Activated T-cell treated with anti-CD3 and anti-CD28 coated beads for 1 hour (primary cell): ENCODE data around the gene PRKN.

ENCODE experiments used
- DNase-seq: peaks from one replicate; pipeline ENCODE4 v3.0.0-alpha.2; 2020; ENCODE audit warnings: low read depth

The PRKN gene

DNA sequence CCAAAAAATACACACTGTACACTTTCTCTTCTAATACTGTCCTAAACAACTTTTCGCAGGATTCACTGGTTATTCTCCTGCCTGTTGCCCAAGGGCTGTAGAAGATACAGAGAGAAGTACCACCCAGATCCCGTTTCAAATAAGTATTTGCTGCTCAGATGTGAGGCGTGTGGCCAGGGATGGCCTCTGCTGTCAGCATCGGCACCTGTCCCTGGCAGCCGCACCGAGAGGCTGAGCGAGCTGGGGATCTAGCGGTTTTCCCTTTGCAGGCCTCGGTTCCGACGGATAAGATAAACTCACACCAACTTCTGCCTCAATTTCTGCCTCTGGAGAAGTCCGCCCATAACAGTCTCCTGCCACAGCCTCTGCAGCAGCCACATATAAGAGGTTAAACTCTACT is 768.5 kb downstream of the PRKN start:
- no peak for DNase-seq

DNA sequence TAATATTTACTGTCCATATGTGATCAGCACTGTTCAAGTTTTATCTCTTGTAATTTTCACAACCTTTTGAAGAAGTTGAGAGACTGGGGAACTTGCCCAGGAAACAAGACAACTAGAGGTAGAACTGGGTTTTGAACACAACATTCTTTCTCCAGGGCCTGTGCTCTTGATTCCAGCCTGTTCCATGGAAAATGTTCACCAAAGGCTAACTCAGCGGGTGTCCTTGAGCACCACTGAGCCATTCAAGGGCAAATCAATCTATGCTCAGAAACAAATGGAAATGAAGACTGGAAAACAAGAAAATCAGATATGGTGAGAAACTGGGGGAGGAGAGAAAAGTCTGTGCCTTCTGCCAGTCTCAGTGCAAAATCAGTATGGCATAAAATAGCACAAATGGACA is 771.5 kb downstream of the PRKN start:
- DNase-seq: no peak

DNA sequence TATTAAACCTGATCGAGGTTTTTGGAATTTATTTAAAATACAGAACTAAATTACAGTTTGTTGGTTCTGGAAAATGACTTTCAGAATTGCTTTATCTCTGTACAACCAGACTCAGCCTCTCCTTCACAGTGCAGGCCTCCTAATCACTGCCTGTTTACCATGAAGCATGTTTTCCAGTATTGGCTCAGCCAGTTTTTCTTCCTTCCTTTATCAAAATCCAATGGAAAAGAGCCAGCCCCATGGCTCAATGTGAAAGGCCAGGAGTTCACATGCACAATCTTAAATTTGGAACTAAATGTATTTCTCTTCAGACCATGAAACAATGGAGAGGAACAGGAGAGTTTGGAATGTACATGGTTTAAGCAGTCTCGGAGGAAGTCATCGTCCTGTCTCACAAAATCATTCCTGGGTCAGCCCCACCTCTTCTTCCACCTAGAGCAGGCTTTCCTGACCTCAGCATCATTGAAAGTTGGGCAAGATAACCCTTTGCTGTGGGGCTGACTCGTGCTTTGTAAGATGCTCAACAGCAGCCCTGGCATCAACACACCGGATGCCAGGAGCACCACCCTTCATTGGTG is 772.8 kb downstream of the PRKN start:
- DNase-seq: no peak

DNA sequence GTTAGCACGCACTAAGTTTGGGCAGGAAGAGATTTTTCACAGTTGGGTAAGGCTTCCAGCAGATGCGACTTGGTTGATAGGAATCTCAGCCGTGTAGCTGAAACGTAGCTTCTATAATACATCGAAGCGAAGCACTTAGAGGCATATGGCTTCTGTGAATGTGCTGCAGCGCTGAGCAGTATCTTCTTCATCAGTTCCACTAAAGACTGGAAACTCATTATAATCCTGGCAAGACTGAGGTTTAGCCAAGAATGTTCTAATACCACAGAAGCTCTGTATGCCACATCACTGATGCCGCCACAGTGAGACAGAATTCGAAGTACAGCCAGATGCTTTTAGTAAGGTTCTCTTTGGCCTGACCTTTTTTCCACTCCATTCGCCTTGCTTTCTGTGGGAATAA is 773.5 kb downstream of the PRKN start:
- DNase-seq: no peak

DNA sequence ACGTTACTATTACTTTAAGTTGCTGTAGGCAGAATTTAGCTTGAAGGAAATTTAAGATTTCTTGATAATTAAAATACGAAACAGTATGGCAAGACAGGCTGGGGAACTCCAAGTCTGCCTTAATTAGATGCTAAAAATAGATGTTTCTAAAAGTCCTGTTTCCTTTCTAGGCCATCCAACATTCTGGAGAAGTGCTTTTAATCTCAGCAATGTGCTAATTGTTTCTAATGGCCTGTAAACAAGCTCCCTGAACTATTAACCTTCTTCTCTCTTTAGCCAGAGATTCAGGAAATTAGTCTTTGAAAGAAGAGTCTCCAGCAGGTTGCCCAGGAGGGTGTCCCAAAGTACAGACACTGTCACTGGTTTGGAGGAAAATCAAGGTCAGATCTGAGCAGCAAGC is 776.4 kb downstream of the PRKN start:
- DNase-seq: no peak

DNA sequence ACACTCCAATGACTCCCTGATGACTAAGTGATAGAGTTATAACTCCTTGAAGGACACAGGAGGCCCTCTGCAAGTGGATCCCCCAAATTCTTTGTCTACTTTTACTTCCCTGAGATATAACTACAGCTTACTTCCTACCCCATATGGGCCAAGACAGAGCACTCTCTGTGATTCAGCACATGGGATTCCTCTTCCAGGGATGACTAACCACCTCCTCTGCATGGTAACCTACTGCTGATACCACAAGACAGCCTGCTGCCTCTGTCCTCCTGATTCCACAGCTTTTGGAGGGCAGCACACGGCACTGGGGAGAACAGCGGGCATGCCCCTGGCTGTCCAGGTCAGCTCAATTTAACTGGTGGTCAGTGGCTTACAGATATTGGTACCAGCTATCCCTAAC is 778.0 kb downstream of the PRKN start:
- no peak for DNase-seq

DNA sequence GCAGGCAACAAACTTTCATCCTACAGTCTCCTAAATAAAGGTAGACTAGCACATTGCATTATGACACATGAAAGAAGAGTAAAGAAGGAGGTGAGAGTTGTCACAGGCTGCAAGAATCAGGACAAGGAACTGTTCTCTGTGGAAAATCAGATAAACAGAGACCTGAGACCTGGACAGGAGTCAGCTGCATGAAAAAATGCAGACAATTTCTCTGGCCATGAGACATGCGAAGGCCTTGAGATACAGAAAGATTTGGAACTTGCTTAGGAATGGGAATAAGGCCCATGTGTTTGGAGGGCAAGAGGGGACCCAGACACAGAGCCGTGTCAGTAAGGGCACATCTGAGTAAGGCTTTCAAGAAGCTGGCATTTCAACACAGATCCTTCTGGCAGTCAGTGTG is 779.1 kb downstream of the PRKN start:
- no peak for DNase-seq

DNA sequence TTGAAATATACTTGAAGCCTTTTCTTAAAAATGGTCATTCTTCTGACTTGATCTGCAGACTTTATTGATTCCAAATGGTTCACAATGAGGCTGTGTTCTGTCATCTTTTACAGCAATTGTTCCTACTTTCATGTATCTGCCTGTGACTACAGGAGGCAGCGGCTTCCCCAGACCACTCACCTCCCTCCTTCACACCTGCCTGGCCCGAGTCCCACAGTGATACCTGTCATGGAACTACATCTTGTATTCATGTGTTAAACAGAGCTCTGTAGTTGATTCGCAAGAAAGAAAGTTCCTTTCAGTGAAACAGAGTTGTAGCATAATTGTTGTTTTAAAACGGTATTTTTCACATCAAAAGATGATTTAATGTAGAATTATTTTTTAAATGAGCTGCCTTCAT is 780.2 kb downstream of the PRKN start:
- DNase-seq: no peak

DNA sequence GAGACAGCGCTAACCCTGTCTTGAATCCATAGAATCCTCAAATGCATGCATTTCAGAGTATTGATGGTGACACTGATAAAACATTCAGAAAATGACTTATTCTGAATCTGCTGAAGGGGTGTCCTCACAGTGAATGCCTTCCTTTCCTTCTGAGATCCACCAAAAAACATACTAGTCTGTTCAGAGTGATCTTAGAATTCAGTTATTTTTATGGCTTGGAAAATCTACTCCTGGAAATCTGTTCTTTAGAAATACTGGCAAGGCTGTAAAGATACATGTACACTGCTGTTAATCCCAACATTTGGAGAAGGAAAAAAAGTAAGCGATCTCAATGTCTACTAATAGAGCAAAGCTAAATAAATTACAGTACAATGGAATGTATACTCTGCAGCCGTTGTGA is 781.1 kb downstream of the PRKN start:
- DNase-seq: no peak

DNA sequence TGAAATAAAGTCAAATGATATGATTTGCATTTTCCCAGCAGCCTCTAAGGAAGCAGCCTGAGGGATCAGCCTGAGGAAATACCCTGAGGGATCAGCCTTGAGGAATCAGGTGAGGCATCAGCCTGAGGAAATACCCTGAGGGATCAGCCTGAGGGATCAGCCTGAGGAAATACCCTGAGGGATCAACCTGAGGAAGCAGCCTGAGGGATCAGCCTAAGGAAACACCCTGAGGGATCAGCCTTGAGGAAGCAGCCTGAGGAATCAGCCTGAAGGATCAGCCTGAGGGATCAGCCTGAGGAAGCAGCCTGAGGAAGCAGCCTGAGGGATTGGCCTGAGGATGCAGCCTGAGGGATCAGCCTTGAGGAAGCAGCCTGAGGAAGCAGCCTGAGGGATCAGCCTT is 784.0 kb downstream of the PRKN start:
- DNase-seq: no peak

DNA sequence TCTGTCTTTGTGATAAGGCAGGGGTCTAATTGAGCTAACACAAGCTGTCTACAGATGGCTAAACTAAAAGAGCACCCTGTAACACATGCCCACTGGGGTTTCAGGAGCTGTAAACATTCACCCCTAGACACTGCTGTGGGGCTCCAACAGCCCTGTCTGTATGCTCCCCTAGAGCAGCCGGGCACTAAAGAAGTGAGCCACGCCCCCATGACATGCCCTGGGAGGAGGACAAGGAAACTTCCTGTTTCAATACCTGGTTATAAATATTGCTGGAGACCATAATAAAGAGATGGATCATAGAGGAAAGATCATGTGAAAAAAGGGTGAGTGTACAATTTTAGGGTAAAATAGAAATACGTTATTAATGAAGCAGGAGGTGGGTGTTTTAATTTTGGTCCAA is 786.0 kb downstream of the PRKN start:
- no peak for DNase-seq

DNA sequence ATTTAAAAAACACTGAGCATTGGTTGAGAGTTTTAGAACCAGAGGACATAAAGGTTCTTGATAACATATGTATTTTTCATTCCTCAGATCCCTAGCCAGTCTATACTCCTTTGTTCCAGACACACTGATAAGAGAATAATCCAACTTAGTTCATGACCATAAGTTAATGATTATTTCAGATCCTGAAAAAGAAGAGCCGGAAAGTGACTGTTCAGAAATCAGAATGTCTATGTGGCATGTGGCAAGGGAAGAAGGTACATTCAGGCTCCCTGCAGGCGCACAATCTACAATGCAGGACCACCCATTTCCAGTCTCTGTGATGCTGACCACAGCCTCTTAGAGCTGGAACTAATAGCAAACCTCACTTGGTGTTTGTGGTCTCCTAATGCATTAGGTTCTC is 787.0 kb downstream of the PRKN start:
- no peak for DNase-seq

DNA sequence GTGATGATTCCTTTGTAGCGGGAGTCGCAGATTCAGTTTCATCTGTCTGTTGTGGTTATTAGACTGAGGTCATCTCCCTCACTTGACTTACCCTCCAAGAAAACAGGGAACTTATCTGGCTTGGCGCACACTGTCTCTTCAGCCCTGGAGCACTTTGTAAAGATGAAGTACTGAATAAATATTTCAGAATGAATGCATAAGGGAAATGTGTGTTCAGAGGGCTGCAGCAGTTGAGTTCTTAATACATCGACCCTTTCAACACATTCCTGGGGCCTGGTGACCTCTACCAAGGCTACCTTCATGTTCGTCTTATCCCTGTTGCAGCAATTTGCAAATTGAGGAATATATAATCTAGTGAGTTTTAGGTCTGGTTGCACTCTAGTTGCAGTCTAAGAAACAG is 801.2 kb downstream of the PRKN start:
- no peak for DNase-seq

DNA sequence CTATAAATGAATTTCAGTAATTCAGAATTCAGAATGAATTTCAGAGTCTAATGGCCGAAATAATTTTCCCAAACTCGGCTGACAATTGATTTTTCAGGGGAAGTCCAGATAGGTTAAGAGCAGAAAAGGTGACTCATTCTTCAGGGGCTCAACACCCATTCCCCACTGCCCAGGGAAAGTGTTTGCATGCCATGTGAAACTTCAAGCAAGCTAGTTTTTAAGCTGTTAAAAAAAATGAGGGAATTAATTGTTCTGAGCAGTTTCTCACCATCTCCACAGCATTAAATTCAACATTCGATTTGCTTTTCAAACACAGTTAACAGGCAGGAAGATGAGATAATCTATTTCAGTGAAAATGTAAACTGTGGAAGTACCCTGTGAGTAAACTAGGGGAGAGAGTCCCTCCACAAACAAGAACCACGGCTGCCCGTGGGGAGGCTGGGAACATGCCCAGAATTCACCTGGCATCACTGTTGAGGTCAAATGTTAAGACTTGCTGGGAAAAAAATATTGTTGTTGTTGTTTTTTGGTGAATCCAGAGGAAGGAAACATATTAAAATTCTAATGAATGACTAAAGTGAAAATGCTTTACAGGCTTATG is 803.0 kb downstream of the PRKN start:
- DNase-seq: no peak

DNA sequence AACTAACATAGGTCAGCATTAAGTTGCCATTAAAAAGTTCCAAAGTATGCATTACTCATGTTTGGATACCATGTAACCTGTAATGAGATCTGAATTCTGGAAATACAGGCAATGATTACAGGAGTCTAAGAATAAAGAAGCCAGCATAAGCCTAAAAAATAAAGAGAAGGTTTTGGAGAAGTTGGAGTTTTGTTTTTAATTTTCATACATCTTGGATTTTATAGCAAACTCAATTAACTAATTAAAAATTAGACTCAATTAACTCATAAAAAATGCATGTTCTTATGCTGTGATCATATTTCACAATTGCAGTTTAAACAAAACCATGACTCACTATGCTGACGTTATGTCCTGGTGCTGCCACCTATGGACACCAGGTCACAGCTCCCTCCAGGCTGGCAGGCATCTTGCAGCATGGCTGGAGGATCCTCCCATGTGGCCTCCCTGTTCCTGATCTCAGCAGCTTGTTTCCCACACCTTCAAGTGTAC is 804.9 kb downstream of the PRKN start:
- DNase-seq: no peak

DNA sequence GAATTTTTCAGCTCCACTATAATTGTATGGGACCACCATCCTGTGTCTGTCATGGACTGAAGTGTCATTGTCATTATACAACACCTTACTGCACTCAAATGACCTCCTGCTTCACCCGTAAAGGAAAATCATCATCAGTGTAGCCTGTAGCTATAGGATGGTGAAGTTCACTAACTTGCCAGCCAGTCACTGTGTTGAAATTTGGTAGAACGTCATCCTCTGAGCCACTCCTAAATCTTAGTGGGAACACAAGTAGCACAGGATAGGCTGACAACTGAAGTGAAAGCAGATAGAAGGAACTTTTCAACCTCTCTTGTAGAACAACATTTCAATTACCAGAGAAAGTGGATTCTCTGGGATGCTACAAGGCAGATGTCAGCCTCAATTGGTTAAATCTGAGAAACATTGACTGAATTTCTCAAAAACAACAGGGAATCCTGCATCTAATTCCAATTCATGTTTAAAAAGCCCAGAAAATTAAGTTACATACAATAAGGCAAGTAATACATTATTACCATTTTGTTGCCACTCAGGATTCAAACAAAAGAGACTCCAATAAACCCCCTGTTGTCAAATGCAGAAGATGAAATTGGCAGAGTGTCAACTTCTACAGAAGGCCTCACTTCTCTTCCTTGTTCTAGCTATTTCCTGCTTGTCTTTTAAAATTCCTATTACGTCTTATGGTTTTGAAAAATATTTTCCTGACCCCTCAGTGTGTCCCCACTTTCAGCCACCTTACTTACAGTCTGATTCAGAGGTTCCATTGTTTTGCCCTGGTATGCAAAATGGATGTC is 805.8 kb downstream of the PRKN start:
- no peak for DNase-seq

DNA sequence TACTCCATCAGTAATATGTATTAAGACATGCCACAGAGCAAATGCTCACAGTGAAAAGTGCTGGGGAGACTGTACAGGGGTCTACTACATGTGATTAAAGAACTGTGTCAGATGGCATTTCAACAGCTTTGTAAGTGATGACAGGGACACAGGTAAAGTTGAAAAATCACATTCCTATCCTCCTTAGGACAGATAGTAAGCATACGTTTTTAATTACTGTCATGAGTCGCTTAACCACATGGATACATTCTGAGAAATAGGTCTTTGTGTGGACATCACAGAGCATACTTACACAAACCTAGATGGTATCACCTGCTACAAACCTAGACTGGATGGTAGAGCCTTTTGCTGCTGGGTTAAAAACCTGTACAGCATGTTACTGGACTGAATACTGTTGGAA is 807.9 kb downstream of the PRKN start:
- no peak for DNase-seq

DNA sequence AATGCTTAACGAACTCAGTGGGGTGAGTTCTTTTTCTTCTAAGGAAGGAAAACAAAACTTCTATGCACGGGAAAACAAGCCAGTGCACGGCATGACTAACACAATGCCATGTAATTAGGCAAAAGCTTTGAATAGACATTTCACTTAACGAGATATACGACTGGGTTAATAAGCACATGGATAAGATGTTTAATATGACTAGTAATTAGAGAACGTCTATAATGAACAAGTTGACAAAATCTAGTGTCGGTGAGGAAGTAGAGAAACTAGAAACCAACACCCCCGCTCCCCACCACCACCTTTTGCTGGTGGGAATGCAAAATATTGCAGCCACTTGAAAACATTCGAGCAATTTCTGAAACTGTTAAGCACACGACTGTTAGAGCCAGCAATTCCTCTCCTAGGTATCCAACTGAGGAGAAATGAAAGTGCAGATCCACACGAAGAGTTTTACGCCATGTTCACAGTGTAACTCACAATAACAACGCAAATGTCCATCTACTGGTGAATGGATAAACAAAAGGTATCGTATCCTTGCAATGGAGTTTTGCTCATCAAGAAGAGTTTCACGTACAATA is 808.8 kb downstream of the PRKN start:
- no peak for DNase-seq

DNA sequence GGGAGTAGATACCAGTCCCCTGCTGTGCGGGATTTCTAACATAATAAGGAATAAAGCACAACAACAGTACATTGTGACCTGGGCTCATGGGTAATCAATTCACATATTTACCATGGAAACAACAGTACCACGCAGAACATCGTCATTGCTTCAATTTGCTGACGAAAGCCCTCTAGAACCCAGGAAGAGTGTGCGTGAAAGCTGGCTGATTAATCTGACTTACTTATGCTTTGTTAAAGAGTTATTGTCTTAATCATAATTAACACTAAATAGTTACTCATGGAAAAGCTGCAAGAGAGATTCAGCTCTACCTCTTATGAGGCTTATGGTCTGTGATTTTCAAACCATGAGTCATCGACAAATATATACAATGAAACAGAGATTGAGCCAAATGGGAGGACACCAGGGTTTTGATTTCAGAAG is 809.4 kb downstream of the PRKN start:
- no peak for DNase-seq

DNA sequence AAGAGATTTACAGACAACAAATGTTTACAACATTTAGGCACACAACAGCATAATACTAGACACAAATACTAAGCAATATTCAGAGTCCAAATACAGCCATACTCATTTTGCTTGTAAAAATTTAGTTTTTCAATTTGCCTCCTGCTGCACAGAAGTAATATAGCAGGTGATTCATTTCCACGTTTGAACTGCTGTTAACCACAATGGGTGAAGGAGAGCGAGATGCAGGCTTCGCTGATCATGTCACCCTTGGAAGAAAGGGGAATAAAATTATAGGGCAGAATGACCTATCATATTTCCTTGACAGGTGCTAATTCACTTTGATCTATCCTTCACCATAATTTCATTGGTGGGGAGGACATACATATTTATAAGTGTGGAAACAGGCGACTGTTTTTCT is 809.9 kb downstream of the PRKN start:
- DNase-seq: no peak

DNA sequence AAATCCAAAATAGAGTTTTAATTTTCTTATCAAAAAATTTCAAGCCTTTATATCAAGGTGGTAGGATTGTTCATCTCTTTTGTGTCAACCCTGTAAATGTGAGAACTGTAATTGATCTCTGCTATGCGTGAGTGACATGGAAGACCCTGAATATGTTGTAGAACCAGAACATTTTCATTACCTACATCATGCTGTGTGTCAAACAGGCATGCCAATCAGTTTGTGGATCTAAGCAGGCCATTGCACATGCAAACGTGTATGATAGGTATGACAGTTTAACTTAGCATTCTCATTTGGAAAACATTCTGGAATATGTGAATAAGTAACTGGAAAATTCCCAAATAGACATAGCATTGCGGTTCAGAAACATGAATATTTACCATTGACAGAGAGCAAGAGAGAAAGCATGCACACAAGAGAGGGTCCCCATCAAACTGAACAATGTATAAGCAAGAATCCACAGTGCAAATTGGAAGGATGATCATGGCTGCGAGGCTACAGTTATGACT is 812.1 kb downstream of the PRKN start:
- no peak for DNase-seq

DNA sequence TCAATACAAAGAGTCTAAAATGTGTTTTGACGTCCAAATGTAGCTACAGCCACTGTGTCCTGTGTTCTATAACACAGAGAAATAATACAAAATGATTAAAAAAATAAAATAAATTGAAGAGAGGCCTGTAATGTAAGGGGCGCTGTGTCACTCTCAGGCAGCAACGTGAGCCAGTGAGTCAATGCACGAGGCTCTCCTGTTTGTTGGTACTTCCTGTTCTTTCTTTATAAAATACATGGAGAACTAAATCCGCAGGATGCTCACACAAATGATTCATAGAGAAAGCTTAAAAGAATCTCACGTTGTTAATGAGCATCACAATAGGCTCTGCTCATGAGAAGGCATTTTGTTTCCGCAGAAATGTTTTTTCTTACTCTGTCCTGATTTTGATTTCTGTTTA is 818.7 kb downstream of the PRKN start:
- DNase-seq: no peak

DNA sequence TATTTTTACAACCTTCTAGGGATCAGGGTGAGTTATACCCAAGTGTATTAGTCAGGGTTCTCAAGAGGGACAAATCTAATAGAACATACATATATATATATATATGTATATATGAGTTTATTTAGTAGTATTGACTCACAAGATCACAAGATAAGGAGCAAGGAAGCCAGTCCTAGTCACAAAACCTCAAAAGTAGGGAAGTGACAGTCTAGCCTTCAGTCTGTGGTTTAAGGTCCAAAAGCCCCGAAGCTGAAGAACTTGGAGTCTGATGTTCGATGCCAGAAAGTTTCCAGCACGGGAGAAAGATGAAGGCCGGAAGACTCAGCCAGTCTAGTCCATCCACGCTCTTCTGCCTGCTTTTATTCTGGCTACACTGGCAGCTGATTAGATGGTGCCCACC is 821.0 kb downstream of the PRKN start:
- DNase-seq: no peak
